Calu3 (cell line): ENCODE results near the gene RFX7. TPM values are rescaled to one million over a fixed set of nuclear protein-coding genes. Genes with fewer than 3 reads are reported as not detected.
"Not testable (repeated sequence)": the region's sequence is repeated elsewhere in the genome, so short reads cannot be mapped to it uniquely, and the experiment has no call there.

Experiments
- BruUV-seq: library from RNA; stranded (reverse); fragments of 400-500 nt; replicated peaks from 2 replicates; lab custom pipeline; 2021; lab: Mats Ljungman, UMichigan
- CTCF ChIA-PET: fragments of 300-600 bp; sonication (Branson Sonifier 250); formaldehyde crosslinking; loops from one replicate; lab custom pipeline; 2022; ENCODE audit warnings: antibody characterized with exemption; lab: Charles Lee
- DNase-seq: peaks from one replicate; pipeline ENCODE4 v3.0.0; 2022
- H3K27ac Mint-ChIP-seq: one replicate; pipeline ENCODE4 v1.8.0; 2022; ENCODE audit warnings: mixed read lengths; ENCODE audit not compliant: unreplicated experiment
- H3K27me3 Mint-ChIP-seq: one replicate; pipeline ENCODE4 v1.8.0; 2022; ENCODE audit warnings: mixed read lengths; ENCODE audit not compliant: unreplicated experiment
- H3K36me3 Mint-ChIP-seq: one replicate; pipeline ENCODE4 v1.8.0; 2022; ENCODE audit warnings: mild to moderate bottlenecking, moderate library complexity, mixed read lengths; ENCODE audit not compliant: insufficient read depth, unreplicated experiment
- H3K4me1 Mint-ChIP-seq: one replicate; pipeline ENCODE4 v1.8.0; 2022; ENCODE audit warnings: mild to moderate bottlenecking, low read depth, mixed read lengths; ENCODE audit not compliant: unreplicated experiment
- H3K4me3 Mint-ChIP-seq: one replicate; pipeline ENCODE4 v1.8.0; 2022; ENCODE audit warnings: mild to moderate bottlenecking, low read depth, moderate library complexity, mixed read lengths; ENCODE audit not compliant: unreplicated experiment
- H3K9me3 Mint-ChIP-seq: one replicate; pipeline ENCODE4 v1.8.0; 2022; ENCODE audit warnings: low read depth, mixed read lengths; ENCODE audit not compliant: unreplicated experiment
- intact Hi-C: fragments of 100-400 bp; cut with micrococcal nuclease; formaldehyde crosslinking; loops from one replicate; pipeline ENCODE4 v1.10.0; 2022; ENCODE audit not compliant: unreplicated experiment
- total RNA-seq: library from RNA; stranded (reverse); gene quantifications from 2 replicates; pipeline ENCODE4 v1.2.3, GENCODE V29; 2022
- TF ChIP-seq, protein P1 (sequence below): fragments of 200-600 bp; IDR thresholded peaks from one replicate; pipeline ENCODE4 v1.8.0; 2022; ENCODE audit warnings: antibody characterized with exemption; ENCODE audit not compliant: unreplicated experiment

RFX7 gene
- total RNA-seq, 1 experiment from 2014 or later = 31.4 TPM

DNA sequence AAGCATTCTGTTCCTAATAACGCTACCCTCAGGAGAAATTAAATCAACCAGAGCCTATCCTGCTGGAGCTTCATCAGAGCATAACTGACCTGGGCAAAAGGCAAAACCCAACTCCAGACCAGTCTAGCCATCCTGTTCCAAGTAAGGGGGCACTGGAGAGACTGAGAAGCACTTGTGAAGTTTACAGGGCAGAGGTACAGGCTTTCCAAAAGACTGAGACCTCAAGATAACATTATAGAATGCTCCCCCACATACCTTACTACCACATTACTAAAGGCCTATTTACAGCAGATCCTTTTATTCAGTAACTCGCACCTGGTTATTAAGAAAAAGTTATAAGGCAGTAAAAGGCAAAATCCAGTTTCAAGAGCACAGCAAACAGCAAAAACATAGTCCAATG lies 35.5 kb downstream of the RFX7 start:
- no peak for DNase-seq
- Mint-ChIP-seq H3K4me1 (peaks cover 15% of the 10 kb centered on the region), H3K27ac (no peak overlapping the region), H3K9me3 (peaks cover 2% of the 10 kb centered on the region), H3K4me3 (no peak overlapping the region), H3K36me3 (no peaks in the 10 kb centered on the region), H3K27me3 (no peaks in the 10 kb centered on the region)
- BruUV-seq = no TSS peak
- TF ChIP-seq, protein P1, sequence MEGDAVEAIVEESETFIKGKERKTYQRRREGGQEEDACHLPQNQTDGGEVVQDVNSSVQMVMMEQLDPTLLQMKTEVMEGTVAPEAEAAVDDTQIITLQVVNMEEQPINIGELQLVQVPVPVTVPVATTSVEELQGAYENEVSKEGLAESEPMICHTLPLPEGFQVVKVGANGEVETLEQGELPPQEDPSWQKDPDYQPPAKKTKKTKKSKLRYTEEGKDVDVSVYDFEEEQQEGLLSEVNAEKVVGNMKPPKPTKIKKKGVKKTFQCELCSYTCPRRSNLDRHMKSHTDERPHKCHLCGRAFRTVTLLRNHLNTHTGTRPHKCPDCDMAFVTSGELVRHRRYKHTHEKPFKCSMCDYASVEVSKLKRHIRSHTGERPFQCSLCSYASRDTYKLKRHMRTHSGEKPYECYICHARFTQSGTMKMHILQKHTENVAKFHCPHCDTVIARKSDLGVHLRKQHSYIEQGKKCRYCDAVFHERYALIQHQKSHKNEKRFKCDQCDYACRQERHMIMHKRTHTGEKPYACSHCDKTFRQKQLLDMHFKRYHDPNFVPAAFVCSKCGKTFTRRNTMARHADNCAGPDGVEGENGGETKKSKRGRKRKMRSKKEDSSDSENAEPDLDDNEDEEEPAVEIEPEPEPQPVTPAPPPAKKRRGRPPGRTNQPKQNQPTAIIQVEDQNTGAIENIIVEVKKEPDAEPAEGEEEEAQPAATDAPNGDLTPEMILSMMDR = no peak
- intact Hi-C loops = no loop called here
- CTCF ChIA-PET = interaction anchor here (0.6 kb wide), 2 partner anchors 244 to 622 kb away, joined by 3 to 4 read pairs; no protein-coding TSS in a partner anchor

DNA sequence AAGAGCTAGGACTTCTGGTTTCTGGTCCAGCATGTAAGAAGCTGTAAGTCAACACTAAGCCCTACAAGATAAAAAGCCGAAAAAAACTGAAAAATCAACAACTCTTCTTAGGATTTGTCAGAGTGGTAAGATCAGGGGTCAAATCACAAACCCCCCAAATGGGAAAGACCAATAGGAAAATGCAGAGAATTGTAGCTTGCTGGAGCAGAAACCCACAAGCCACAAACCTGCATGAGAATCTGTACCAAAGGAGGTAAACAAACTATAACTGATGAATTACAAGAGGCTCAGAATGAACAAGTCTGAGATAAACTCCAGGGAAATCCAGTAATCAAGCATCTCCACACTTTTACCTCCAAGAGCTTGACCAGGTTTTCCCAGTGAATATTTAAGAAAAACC lies 36.0 kb downstream of the RFX7 start:
- no peaks in the 10 kb centered on the region for H3K27me3 Mint-ChIP-seq
- H3K36me3 Mint-ChIP-seq = no peaks in the 10 kb centered on the region
- H3K4me3 Mint-ChIP-seq = no peak overlapping the region
- TF ChIP-seq, protein P1 = no peak
- peaks cover 20% of the 10 kb centered on the region for H3K4me1 Mint-ChIP-seq
- H3K9me3 Mint-ChIP-seq = peaks cover 2% of the 10 kb centered on the region
- CTCF ChIA-PET = interaction anchor here (0.6 kb wide), 2 partner anchors 245 to 623 kb away, joined by 3 to 4 read pairs; no protein-coding TSS in a partner anchor
- no peak overlapping the region for H3K27ac Mint-ChIP-seq
- intact Hi-C loops = no loop called here
- BruUV-seq = no TSS peak
- no peak for DNase-seq

DNA sequence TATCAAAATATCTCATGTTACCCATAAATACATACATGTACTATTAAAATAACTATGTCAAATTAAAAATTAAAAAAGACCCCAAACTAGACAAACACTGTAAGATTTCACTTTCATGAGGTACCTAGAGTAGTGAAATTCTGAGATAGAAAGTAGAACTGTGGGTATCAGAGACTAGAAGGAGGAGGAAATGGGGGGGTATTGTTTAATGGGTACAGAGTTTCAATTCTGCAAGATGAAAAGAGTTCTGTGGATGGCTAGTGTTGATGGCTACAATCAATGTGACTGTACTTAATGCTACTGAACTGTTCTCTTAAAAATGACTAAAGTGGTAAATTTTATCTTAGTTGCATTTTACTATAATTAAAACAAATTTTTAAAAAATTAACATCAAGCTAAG lies 36.6 kb downstream of the RFX7 start:
- CTCF ChIA-PET = no interaction called here
- DNase-seq = no peak
- H3K27ac Mint-ChIP-seq = no peak overlapping the region
- no peak overlapping the region for H3K4me3 Mint-ChIP-seq
- H3K36me3 Mint-ChIP-seq = no peaks in the 10 kb centered on the region
- H3K4me1 Mint-ChIP-seq = peaks cover 20% of the 10 kb centered on the region
- BruUV-seq = no TSS peak
- peaks cover 2% of the 10 kb centered on the region for H3K9me3 Mint-ChIP-seq
- intact Hi-C loops = no loop called here
- H3K27me3 Mint-ChIP-seq = no peaks in the 10 kb centered on the region
- TF ChIP-seq, protein P1 = no peak

DNA sequence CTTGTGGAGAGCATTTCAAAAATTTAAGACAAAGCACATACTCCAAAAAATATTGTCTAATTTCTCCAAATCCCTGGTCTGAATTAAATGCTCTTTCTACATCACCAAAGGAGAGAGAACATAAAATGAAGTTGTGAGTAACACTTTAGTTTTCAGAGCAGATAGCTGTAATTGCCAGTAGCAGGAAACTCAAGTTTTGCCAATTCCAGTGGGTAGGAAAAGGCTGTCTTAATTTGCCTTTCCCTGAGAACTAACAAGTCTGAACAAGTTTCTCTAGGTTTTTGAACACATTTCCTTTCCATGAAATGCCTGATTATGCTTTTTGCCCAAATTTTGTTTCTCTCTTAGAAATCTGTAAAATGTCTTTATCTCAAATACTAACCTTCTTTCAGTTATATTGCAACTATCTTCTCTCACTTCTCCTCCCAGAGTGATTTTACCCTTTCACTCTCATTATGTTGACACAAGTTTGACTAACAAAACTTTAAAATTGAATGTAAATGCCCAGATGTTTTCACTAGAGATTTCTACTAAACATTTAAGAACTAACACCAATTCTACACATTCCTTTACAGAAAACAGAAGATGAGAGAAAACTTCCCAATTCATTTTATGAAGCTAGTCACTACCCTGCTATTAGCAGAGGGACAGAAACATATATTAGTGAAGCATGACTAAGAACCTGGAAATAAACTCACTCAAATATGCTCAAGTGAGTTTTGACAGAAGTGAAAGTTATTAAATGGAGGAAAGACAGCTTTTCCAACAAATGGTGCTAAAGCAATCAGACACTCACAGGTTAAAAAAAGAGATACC lies 38.4 kb downstream of the RFX7 start:
- intact Hi-C loops = no loop called here
- DNase-seq = no peak
- BruUV-seq = no TSS peak
- Mint-ChIP-seq H3K4me3 (no peak overlapping the region), H3K36me3 (no peaks in the 10 kb centered on the region), H3K27me3 (no peaks in the 10 kb centered on the region), H3K9me3 (peaks cover 2% of the 10 kb centered on the region), H3K27ac (peak overlapping the region; percentile 58), H3K4me1 (peaks cover 20% of the 10 kb centered on the region)
- TF ChIP-seq, protein P1 = no peak
- CTCF ChIA-PET = no interaction called here

DNA sequence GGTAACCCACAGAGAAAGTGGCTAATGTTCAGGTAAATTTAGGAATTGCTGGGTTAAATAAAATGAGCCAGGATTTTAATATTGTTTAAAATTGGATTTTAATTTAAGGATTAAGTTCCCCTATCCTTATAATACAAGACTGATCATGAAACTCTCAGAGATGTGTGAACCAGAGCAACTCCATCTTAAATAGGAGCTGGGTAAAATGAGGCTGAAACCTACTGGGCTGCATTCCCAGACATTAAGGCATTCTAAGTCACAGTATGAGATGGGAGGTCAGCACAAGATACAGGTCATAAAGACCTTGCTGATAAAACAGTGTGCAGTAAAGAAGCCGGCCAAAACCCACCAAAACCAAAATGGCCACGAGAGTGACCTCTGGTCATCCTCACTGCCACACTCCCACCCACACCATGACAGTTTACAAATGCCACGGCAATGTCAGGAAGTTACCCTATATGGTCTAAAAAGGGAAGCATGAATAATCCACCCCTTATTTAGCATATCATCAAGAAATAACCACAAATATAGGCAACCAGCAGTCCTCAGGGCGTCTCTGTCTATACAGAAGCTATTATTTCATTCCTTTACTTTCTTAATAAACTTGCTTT lies 40.3 kb downstream of the RFX7 start:
- CTCF ChIA-PET, BruUV-seq, DNase-seq, H3K27ac Mint-ChIP-seq, intact Hi-C loops, H3K36me3 Mint-ChIP-seq, H3K4me3 Mint-ChIP-seq, H3K9me3 Mint-ChIP-seq, H3K27me3 Mint-ChIP-seq: not testable (repeated sequence)
- peaks cover 11% of the 10 kb centered on the region for H3K4me1 Mint-ChIP-seq
